Purkinje cell (primary cell): ENCODE measurements around the gene CRBN. TPM values are rescaled to one million over a fixed set of nuclear protein-coding genes. Genes with fewer than 3 reads are reported as not detected.

Experiments
- polyA plus RNA-seq: library from polyadenylated mRNA; unstranded; fragments of >200 nt; fragmentation: Nextera tagmentation; gene quantifications from 2 replicates; pipeline ENCODE4 v1.2.1, GENCODE V29; 2014

Gene CRBN
- polyA plus RNA-seq, result 158 and 253 TPM in 2 replicates

DNA sequence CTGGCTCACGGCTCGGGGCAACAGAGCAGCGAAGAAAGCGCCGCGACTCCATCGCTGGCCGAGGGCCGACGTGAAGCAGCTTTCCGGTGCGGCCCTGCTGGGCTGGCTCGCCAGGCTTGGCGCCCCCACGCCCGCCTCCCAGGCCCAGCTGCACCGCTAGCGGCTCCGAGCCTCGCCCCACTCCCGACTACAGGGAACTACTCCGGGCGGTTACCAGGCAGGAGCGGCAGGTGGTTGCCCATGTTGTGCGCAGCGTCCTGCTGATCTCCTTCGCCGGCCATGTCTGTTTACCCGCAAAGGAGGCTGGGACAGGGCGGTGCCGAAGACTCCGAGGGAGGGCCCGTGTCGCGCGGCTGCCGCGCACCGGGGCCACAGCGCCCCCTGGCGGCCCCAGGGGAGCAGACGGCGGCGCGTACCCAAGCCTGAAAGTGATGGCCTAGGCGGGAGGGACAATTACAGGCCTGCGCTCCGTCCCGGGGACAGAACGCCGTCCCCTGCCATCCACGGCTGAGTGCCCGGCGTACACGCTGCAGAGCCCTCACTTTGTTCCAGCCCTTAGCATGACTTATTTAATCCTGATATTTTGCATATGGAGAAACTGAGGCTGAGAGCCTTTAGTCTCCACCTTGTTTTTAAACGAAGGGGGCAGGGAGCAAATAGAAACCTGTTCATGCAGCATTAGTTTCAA lies at the start of gene CRBN:
Gene CRBN (minus strand): TSS at position 285 of the 688 bp plus-strand sequence. CDS start 4 bp downstream, at position 281.

DNA sequence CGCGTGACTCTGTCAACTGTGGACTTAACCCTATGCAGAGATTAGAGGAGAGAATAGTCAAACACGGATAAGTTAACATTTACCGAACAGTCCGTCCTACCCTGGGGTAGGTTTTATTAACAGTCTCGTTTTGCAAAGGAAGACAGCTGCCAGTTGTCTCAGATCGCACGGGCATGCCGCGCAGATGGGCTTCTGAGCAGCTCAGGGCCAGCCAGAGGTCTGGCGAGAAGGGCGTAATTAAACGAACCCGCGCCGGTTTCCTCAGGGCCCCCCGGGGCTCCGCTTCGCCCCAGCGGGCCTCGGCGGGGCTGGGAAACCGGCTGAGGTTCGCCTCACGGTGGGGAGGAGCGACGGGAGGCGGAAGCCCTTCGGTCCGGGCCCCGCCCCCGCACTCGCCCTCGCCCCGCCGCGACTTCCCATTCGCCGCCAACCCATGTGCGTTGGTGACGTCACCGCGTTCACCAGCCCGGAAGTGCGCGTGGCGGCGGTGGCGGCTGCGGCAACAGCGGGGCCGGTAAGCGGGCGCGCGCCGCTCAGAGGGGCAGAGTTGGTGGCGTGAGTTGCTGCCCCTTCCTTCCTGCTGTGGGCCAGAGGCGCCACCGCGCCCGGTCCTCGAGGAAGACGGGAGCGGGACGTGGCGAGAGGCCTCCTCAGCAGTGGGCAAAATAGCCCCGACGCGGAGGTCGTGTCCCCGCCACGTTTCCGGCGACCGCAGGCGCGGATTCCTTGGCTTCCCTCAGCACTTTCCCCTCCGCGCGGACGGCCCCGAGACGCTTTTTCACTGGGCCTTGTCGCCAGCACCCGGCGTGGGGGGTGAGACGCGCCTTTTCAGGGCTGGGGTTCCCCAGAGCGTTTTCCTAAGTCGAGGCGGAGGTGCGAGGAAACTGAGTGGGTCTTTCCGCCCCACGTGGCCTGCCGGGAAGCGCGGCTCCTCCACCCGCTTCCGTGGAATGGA lies 52.7 kb downstream of the CRBN start, which contains the start of gene TRNT1:
Gene TRNT1 (plus strand): TSS at position 464 of the 955 bp plus-strand sequence. CDS start 2,101 bp downstream, outside the sequence.

GRCh38 chr3:3110299-3110630 lies 69.2 kb downstream of the CRBN start, which contains the start of gene IL5RA:
Gene IL5RA (minus strand): TSS chr3:3110374. CDS start chr3:3104984, 5,390 bp downstream.

Other genes with a start within 250 kb of the CRBN start
- gene IL5RA, start 69.3 kb downstream of the CRBN start, polyA plus RNA-seq, result 0.05 TPM in 1 of 2 replicates, not detected in the other
- gene TRNT1, start 52.8 kb downstream of the CRBN start, polyA plus RNA-seq, result 54.7 and 66.8 TPM in 2 replicates